ENCODE data around the gene PRKCH. TPM values are rescaled to one million over a fixed set of nuclear protein-coding genes. Genes with fewer than 3 reads are reported as not detected.

Gene PRKCH
- total RNA-seq, 1 experiment from 2014 or later: 10.3 TPM

- peaks cover 23% of the 10 kb centered on the region for H3K4me1 Mint-ChIP-seq
- H3K27me3 Mint-ChIP-seq (ENCODE audit: low read depth): no peaks in the 10 kb centered on the region
- ATAC-seq (no peak), DNase-seq (ENCODE audit: low spot score) (no peak)
- TF ChIP-seq TEAD1 (CRISPR knock-in tag; IDR thresholded peaks at IDR 0.05): no peak
- TF ChIP-seq, protein P1, sequence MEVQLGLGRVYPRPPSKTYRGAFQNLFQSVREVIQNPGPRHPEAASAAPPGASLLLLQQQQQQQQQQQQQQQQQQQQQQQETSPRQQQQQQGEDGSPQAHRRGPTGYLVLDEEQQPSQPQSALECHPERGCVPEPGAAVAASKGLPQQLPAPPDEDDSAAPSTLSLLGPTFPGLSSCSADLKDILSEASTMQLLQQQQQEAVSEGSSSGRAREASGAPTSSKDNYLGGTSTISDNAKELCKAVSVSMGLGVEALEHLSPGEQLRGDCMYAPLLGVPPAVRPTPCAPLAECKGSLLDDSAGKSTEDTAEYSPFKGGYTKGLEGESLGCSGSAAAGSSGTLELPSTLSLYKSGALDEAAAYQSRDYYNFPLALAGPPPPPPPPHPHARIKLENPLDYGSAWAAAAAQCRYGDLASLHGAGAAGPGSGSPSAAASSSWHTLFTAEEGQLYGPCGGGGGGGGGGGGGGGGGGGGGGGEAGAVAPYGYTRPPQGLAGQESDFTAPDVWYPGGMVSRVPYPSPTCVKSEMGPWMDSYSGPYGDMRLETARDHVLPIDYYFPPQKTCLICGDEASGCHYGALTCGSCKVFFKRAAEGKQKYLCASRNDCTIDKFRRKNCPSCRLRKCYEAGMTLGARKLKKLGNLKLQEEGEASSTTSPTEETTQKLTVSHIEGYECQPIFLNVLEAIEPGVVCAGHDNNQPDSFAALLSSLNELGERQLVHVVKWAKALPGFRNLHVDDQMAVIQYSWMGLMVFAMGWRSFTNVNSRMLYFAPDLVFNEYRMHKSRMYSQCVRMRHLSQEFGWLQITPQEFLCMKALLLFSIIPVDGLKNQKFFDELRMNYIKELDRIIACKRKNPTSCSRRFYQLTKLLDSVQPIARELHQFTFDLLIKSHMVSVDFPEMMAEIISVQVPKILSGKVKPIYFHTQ (CRISPR knock-in tag; IDR thresholded peaks at IDR 0.05): no peak
- TF ChIP-seq ZMAT4 (CRISPR knock-in tag; IDR thresholded peaks at IDR 0.05): no peak
- TF ChIP-seq, protein P2, sequence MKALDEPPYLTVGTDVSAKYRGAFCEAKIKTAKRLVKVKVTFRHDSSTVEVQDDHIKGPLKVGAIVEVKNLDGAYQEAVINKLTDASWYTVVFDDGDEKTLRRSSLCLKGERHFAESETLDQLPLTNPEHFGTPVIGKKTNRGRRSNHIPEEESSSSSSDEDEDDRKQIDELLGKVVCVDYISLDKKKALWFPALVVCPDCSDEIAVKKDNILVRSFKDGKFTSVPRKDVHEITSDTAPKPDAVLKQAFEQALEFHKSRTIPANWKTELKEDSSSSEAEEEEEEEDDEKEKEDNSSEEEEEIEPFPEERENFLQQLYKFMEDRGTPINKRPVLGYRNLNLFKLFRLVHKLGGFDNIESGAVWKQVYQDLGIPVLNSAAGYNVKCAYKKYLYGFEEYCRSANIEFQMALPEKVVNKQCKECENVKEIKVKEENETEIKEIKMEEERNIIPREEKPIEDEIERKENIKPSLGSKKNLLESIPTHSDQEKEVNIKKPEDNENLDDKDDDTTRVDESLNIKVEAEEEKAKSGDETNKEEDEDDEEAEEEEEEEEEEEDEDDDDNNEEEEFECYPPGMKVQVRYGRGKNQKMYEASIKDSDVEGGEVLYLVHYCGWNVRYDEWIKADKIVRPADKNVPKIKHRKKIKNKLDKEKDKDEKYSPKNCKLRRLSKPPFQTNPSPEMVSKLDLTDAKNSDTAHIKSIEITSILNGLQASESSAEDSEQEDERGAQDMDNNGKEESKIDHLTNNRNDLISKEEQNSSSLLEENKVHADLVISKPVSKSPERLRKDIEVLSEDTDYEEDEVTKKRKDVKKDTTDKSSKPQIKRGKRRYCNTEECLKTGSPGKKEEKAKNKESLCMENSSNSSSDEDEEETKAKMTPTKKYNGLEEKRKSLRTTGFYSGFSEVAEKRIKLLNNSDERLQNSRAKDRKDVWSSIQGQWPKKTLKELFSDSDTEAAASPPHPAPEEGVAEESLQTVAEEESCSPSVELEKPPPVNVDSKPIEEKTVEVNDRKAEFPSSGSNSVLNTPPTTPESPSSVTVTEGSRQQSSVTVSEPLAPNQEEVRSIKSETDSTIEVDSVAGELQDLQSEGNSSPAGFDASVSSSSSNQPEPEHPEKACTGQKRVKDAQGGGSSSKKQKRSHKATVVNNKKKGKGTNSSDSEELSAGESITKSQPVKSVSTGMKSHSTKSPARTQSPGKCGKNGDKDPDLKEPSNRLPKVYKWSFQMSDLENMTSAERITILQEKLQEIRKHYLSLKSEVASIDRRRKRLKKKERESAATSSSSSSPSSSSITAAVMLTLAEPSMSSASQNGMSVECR (CRISPR knock-in tag; IDR thresholded peaks at IDR 0.05; ENCODE audit: borderline replicate concordance): no peak
- TF ChIP-seq, protein P3, sequence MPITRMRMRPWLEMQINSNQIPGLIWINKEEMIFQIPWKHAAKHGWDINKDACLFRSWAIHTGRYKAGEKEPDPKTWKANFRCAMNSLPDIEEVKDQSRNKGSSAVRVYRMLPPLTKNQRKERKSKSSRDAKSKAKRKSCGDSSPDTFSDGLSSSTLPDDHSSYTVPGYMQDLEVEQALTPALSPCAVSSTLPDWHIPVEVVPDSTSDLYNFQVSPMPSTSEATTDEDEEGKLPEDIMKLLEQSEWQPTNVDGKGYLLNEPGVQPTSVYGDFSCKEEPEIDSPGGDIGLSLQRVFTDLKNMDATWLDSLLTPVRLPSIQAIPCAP (CRISPR knock-in tag; IDR thresholded peaks at IDR 0.05): no peak
- TF ChIP-seq, protein P4, sequence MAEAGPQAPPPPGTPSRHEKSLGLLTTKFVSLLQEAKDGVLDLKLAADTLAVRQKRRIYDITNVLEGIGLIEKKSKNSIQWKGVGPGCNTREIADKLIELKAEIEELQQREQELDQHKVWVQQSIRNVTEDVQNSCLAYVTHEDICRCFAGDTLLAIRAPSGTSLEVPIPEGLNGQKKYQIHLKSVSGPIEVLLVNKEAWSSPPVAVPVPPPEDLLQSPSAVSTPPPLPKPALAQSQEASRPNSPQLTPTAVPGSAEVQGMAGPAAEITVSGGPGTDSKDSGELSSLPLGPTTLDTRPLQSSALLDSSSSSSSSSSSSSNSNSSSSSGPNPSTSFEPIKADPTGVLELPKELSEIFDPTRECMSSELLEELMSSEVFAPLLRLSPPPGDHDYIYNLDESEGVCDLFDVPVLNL (CRISPR knock-in tag; IDR thresholded peaks at IDR 0.05; ENCODE audit: borderline replicate concordance, low read depth): no peak
- TF ChIP-seq, protein P5, sequence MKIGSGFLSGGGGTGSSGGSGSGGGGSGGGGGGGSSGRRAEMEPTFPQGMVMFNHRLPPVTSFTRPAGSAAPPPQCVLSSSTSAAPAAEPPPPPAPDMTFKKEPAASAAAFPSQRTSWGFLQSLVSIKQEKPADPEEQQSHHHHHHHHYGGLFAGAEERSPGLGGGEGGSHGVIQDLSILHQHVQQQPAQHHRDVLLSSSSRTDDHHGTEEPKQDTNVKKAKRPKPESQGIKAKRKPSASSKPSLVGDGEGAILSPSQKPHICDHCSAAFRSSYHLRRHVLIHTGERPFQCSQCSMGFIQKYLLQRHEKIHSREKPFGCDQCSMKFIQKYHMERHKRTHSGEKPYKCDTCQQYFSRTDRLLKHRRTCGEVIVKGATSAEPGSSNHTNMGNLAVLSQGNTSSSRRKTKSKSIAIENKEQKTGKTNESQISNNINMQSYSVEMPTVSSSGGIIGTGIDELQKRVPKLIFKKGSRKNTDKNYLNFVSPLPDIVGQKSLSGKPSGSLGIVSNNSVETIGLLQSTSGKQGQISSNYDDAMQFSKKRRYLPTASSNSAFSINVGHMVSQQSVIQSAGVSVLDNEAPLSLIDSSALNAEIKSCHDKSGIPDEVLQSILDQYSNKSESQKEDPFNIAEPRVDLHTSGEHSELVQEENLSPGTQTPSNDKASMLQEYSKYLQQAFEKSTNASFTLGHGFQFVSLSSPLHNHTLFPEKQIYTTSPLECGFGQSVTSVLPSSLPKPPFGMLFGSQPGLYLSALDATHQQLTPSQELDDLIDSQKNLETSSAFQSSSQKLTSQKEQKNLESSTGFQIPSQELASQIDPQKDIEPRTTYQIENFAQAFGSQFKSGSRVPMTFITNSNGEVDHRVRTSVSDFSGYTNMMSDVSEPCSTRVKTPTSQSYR (CRISPR knock-in tag; IDR thresholded peaks at IDR 0.05): no peak
- TF ChIP-seq ZNF138 (CRISPR knock-in tag; conservative IDR thresholded peaks at IDR 0.05): no peak
- no peak for TF ChIP-seq NR3C1 (CRISPR knock-in tag; conservative IDR thresholded peaks at IDR 0.05; ENCODE audit: low read depth)
- TF ChIP-seq, protein P6, sequence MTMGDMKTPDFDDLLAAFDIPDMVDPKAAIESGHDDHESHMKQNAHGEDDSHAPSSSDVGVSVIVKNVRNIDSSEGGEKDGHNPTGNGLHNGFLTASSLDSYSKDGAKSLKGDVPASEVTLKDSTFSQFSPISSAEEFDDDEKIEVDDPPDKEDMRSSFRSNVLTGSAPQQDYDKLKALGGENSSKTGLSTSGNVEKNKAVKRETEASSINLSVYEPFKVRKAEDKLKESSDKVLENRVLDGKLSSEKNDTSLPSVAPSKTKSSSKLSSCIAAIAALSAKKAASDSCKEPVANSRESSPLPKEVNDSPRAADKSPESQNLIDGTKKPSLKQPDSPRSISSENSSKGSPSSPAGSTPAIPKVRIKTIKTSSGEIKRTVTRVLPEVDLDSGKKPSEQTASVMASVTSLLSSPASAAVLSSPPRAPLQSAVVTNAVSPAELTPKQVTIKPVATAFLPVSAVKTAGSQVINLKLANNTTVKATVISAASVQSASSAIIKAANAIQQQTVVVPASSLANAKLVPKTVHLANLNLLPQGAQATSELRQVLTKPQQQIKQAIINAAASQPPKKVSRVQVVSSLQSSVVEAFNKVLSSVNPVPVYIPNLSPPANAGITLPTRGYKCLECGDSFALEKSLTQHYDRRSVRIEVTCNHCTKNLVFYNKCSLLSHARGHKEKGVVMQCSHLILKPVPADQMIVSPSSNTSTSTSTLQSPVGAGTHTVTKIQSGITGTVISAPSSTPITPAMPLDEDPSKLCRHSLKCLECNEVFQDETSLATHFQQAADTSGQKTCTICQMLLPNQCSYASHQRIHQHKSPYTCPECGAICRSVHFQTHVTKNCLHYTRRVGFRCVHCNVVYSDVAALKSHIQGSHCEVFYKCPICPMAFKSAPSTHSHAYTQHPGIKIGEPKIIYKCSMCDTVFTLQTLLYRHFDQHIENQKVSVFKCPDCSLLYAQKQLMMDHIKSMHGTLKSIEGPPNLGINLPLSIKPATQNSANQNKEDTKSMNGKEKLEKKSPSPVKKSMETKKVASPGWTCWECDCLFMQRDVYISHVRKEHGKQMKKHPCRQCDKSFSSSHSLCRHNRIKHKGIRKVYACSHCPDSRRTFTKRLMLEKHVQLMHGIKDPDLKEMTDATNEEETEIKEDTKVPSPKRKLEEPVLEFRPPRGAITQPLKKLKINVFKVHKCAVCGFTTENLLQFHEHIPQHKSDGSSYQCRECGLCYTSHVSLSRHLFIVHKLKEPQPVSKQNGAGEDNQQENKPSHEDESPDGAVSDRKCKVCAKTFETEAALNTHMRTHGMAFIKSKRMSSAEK (CRISPR knock-in tag; IDR thresholded peaks at IDR 0.05; ENCODE audit: borderline replicate concordance): no peak
- TF ChIP-seq TCF7 (CRISPR knock-in tag; IDR thresholded peaks at IDR 0.05; ENCODE audit: low read depth): no peak
- no peak for TF ChIP-seq ZBTB21 (CRISPR knock-in tag; IDR thresholded peaks at IDR 0.05; ENCODE audit: borderline replicate concordance)
- no peak for TF ChIP-seq GABPB1 (CRISPR knock-in tag; IDR thresholded peaks at IDR 0.05)
- TF ChIP-seq RORB (CRISPR knock-in tag; IDR thresholded peaks at IDR 0.05): no peak
- TF ChIP-seq MXD4 (CRISPR knock-in tag; IDR thresholded peaks at IDR 0.05; ENCODE audit: borderline replicate concordance): no peak
- TF ChIP-seq FOXJ3 (CRISPR knock-in tag; IDR thresholded peaks at IDR 0.05; ENCODE audit: borderline replicate concordance): no peak
- no peak for TF ChIP-seq ZNF263 (CRISPR knock-in tag; IDR thresholded peaks at IDR 0.05; ENCODE audit: low read depth)
- no peak for TF ChIP-seq SP1 (CRISPR knock-in tag; conservative IDR thresholded peaks at IDR 0.05)
- H3K27ac Mint-ChIP-seq: no peak overlapping the region
- no peak overlapping the region for H3K4me3 Mint-ChIP-seq
- H3K36me3 Mint-ChIP-seq: peaks cover 6% of the 10 kb centered on the region; the same call in 1 of the 2 replicates
- ChIA-PET POLR2A (no interaction called here), CTCF (no interaction called here)
- H3K9me3 Mint-ChIP-seq: peaks cover 7% of the 10 kb centered on the region
Measured at GRCh38 chr14:61433169-61433568, 111.8 kb downstream of the PRKCH start.

All from WTC11 (cell line).